ENCODE measurements around the gene OTULIN. TPM values are rescaled to one million over a fixed set of nuclear protein-coding genes. Genes with fewer than 3 reads are reported as not detected.
A peak's percentile ranks its signal among the peaks of the same experiment; 100 is the strongest.

OTULIN gene
- total and polyA plus RNA-seq, 3 experiments from 2014 or later, result 28.1 to 87.6 (median 86.2) TPM

DNA sequence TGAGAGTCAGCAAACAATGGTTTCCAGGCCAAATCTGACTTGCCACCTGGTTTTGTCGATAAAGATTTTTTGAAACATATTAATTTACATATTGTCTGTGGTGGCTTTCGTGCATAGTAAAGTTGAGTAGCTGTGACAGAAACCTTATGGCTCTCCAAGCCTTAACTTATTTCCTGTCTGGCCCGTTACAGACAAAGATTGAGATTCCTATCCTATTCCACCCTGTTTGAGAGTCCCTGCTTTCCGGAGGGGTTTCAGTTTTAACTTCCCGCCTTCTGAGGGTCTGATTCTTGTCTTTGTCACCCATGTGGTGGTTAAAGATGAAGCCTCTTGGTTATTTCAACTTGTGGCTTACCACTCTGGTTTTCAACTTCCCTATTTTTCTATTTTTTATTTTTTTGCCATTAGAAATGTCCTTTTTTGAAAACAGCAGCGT is 11.4 kb downstream of the OTULIN start:
- Mint-ChIP-seq H3K27me3 (no peaks in the 10 kb centered on the region), H3K9me3 (no peaks in the 10 kb centered on the region), H3K27ac (peak overlapping the region; percentile 80 to 93 (median 91)), H3K36me3 (peaks cover 5 to 73% (median 16%) of the 10 kb centered on the region in 3 donors), H3K4me3 (peak overlapping the region; percentile 40 to 86 (median 75)), H3K4me1 (peaks cover 73 to 88% (median 86%) of the 10 kb centered on the region in 3 donors)
- Histone ChIP-seq H3K27ac (ENCODE audit: low read depth, low read length) (peak overlapping the region; percentile 49), H3K4me1 (ENCODE audit: insufficient read depth, low read length) (peaks cover 52% of the 10 kb centered on the region), H3K27me3 (ENCODE audit: insufficient read depth, low read length, poor library complexity, severe bottlenecking) (no peaks in the 10 kb centered on the region), H3K36me3 (ENCODE audit: insufficient read depth, low read length) (peaks cover 5% of the 10 kb centered on the region), H3K9me3 (ENCODE audit: low read length) (no peaks in the 10 kb centered on the region), H3K4me3 (ENCODE audit: low read length) (peak overlapping the region; percentile 26)
- ChIA-PET CTCF (interaction anchor here (1.2 to 3.4 kb wide), 4 partner anchors 8 to 32 kb away, joined by 3 to 12 read pairs (median 3); no protein-coding TSS in a partner anchor), POLR2A (interaction anchor here (1.3 kb wide), 1 partner anchor 9 kb away, joined by 4 read pairs; no protein-coding TSS in a partner anchor)
- DNase-seq, result peak in 1 of 5 donors; percentile 12

DNA sequence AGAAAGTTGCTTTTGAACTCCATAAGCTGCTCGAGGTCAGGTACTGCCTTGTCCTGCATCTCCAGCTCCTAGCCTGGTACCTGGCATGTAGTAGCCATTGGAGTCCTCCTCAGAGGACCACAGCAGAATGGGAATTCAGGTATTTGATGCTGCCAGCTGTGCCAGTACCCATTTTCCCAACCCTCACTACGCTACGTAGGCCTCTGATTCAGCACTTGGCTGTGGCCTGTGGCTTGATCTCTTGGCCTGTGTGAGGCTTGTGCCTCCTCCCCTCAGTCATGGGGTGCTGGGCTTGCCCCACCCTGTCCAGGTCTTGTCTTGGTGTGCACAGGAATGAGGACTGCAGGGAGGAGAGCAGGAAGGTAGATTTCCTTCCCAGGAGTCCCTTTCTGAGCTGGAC is 11.8 kb downstream of the OTULIN start:
- peak overlapping the region; percentile 43 for H3K27ac ChIP-seq (ENCODE audit: low read depth, low read length)
- peaks cover 48% of the 10 kb centered on the region for H3K4me1 ChIP-seq (ENCODE audit: insufficient read depth, low read length)
- Mint-ChIP-seq H3K9me3 (no peaks in the 10 kb centered on the region), H3K4me1 (peaks cover 68 to 83% (median 81%) of the 10 kb centered on the region in 3 donors), H3K4me3 (peak overlapping the region; percentile 40 to 86 (median 75)), H3K36me3 (peaks cover 5 to 75% (median 16%) of the 10 kb centered on the region in 3 donors), H3K27me3 (no peaks in the 10 kb centered on the region), H3K27ac (peak overlapping the region; percentile 80 to 93 (median 91))
- no peaks in the 10 kb centered on the region for H3K9me3 ChIP-seq (ENCODE audit: low read length)
- ChIA-PET POLR2A (interaction anchor here (1.3 kb wide), 1 partner anchor 9 kb away, joined by 4 read pairs; no protein-coding TSS in a partner anchor), CTCF (interaction anchor here (1.2 to 3.4 kb wide), 4 partner anchors 9 to 31 kb away, joined by 3 to 12 read pairs (median 3); no protein-coding TSS in a partner anchor)
- no peaks in the 10 kb centered on the region for H3K27me3 ChIP-seq (ENCODE audit: insufficient read depth, low read length, poor library complexity, severe bottlenecking)
- peak in 1 of 5 donors; percentile 51 for DNase-seq
- peak overlapping the region; percentile 26 for H3K4me3 ChIP-seq (ENCODE audit: low read length)
- peaks cover 8% of the 10 kb centered on the region for H3K36me3 ChIP-seq (ENCODE audit: insufficient read depth, low read length)

DNA sequence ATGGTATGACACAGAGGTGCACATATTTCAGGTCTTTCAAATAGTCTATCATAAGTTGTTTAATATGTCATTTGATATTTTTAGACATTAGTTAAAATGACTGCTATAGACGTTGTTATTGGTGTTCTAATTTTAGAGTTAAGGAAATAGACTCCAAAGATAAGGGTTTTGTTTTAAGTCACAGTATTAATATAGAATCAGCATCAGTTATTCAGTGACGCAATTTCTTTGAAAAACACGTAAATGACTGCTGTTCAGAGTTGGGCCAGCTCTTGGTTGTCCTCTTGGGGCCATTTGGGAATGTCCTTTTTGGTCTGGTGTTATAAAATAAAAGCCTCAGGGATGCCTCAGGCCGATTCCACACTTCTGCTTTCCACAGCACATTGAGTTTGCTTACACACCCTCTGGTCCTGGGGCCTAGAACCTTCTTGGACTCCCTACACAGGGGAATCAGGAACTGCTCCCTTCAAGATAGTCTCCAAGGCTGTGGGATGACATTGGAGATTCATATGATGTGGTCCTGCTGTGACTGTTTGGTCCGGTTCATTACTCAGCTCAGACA is 14.3 kb downstream of the OTULIN start:
- Mint-ChIP-seq H3K9me3 (no peaks in the 10 kb centered on the region), H3K27ac (peak overlapping the region; percentile 34 to 94 (median 68)), H3K36me3 (peaks cover 5 to 88% (median 18%) of the 10 kb centered on the region in 3 donors), H3K4me3 (no peak overlapping the region), H3K27me3 (no peaks in the 10 kb centered on the region), H3K4me1 (peaks cover 44 to 59% (median 56%) of the 10 kb centered on the region in 3 donors)
- H3K27ac ChIP-seq (ENCODE audit: low read depth, low read length), result no peak overlapping the region
- no peak for DNase-seq
- H3K27me3 ChIP-seq (ENCODE audit: insufficient read depth, low read length, poor library complexity, severe bottlenecking), result no peaks in the 10 kb centered on the region
- H3K9me3 ChIP-seq (ENCODE audit: low read length), result no peaks in the 10 kb centered on the region
- no peak overlapping the region for H3K4me3 ChIP-seq (ENCODE audit: low read length)
- ChIA-PET CTCF (interaction anchor here (1.0 to 1.5 kb wide), 3 partner anchors 12 to 324 kb away, joined by 3 to 6 read pairs (median 4); no protein-coding TSS in a partner anchor), POLR2A (interaction anchor here (0.6 to 1.1 kb wide), 2 partner anchors 12 to 262 kb away, joined by 3 read pairs; no protein-coding TSS in a partner anchor)
- peaks cover 28% of the 10 kb centered on the region for H3K4me1 ChIP-seq (ENCODE audit: insufficient read depth, low read length)
- H3K36me3 ChIP-seq (ENCODE audit: insufficient read depth, low read length), result peaks cover 24% of the 10 kb centered on the region

DNA sequence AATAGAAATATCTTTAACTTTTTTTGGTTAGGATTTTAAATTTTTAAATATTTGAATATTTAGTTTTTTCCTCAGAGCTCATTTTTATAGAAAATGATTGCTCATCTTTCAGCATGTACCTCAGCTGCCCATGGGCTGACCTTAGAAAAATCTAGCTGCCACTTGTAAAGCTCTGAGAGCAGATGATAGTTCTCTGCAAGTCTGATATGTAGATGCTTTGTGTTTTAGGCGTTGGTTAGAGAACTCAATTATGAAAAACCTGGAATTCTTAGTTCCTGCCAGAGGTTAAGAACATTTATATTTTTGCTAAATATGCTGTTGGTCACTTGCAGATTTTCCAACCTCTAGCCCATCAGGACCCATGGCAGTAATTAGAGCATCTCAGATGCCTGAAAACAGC is 15.1 kb downstream of the OTULIN start:
- POLR2A ChIA-PET, result interaction anchor here (0.6 to 1.1 kb wide), 2 partner anchors 12 to 263 kb away, joined by 3 read pairs; no protein-coding TSS in a partner anchor
- H3K9me3 Mint-ChIP-seq, result no peaks in the 10 kb centered on the region
- no peaks in the 10 kb centered on the region for H3K27me3 Mint-ChIP-seq
- Histone ChIP-seq H3K27me3 (ENCODE audit: insufficient read depth, low read length, poor library complexity, severe bottlenecking) (no peaks in the 10 kb centered on the region), H3K4me3 (ENCODE audit: low read length) (no peak overlapping the region), H3K4me1 (ENCODE audit: insufficient read depth, low read length) (peaks cover 22% of the 10 kb centered on the region), H3K9me3 (ENCODE audit: low read length) (no peaks in the 10 kb centered on the region), H3K27ac (ENCODE audit: low read depth, low read length) (no peak overlapping the region), H3K36me3 (ENCODE audit: insufficient read depth, low read length) (peaks cover 24% of the 10 kb centered on the region)
- H3K27ac Mint-ChIP-seq, result peak overlapping the region in 2 of 8 donors; percentile 58 to 94
- no peak overlapping the region for H3K4me3 Mint-ChIP-seq
- peaks cover 5 to 89% (median 18%) of the 10 kb centered on the region in 3 donors for H3K36me3 Mint-ChIP-seq
- CTCF ChIA-PET, result interaction anchor here (1.1 kb wide), 1 partner anchor 11 kb away, joined by 3 read pairs; no protein-coding TSS in a partner anchor
- H3K4me1 Mint-ChIP-seq, result peaks cover 39 to 58% (median 48%) of the 10 kb centered on the region in 3 donors
- DNase-seq, result no peak

DNA sequence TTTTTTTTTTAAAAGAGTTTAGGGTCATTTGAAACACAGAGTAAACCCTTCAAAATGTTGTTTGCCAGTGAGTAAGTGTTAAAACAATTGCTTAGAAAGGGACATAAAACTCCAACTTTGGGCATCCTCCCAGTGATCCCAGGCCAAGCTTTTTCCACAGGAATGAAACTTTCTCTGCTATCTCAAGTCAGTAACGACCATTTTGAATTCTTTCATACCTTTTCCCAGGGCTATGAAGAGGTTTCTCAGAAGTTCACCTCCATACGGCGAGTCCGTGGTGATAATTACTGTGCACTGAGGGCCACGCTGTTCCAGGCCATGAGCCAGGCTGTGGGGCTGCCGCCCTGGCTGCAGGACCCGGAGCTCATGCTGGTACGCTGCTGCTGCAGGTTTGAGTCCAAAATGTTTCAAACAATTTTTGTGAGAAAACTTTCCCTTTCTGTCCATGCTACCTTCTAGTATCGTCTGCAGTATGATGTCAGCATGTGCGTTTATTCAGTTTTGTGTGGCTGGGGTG is 16.8 kb downstream of the OTULIN start:
- CTCF ChIA-PET, result interaction anchor here (1.2 to 1.7 kb wide), 3 partner anchors 12 to 322 kb away, joined by 3 to 4 read pairs (median 3); no protein-coding TSS in a partner anchor
- H3K27me3 ChIP-seq (ENCODE audit: insufficient read depth, low read length, poor library complexity, severe bottlenecking), result no peaks in the 10 kb centered on the region

DNA sequence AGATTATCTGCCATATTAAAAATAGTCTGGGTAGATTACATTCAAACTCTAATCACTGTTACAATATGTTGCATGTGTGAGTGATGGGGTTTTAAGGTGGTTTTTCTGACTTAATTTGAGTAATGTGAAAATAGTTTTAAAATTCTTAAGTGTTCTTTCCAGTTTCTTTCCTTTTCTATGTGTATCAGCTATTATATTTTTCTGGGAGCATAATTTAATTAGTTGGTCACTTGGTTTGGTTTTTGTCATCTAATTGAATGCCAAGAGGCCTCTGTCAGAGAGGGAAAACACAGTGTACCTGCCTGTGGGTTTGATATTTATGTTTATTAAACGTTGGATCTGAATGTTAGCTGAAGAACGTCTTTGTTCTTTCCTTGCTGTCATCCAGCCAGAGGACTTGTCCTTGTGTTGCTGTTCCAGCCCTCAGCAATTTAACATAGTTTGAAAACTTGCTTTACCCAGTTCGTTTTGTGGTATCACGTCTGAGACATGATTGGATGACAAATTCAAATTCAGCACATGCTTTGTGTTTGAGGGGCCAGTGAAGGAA is 19.5 kb downstream of the OTULIN start:
- POLR2A ChIA-PET, result interaction anchor here (1.3 kb wide), 2 partner anchors 13 to 16 kb away, joined by 3 to 4 read pairs; no protein-coding TSS in a partner anchor
- H3K27ac Mint-ChIP-seq, result peak overlapping the region in 3 of 8 donors; percentile 34 to 66 (median 57)

More for the DNA sequence above, 16.8 kb downstream of the OTULIN start:
- no peak for DNase-seq
- Histone ChIP-seq H3K27ac (ENCODE audit: low read depth, low read length) (no peak overlapping the region), H3K9me3 (ENCODE audit: low read length) (no peaks in the 10 kb centered on the region), H3K4me1 (ENCODE audit: insufficient read depth, low read length) (peaks cover 13% of the 10 kb centered on the region), H3K4me3 (ENCODE audit: low read length) (no peak overlapping the region), H3K36me3 (ENCODE audit: insufficient read depth, low read length) (peaks cover 31% of the 10 kb centered on the region)
- POLR2A ChIA-PET, result no interaction called here
- Mint-ChIP-seq H3K36me3 (peaks cover 5 to 87% (median 19%) of the 10 kb centered on the region in 3 donors), H3K27me3 (no peaks in the 10 kb centered on the region), H3K27ac (peak overlapping the region in 3 of 8 donors; percentile 45 to 73 (median 55)), H3K9me3 (no peaks in the 10 kb centered on the region), H3K4me3 (no peak overlapping the region), H3K4me1 (peaks cover 33 to 54% (median 46%) of the 10 kb centered on the region in 3 donors)

DNA sequence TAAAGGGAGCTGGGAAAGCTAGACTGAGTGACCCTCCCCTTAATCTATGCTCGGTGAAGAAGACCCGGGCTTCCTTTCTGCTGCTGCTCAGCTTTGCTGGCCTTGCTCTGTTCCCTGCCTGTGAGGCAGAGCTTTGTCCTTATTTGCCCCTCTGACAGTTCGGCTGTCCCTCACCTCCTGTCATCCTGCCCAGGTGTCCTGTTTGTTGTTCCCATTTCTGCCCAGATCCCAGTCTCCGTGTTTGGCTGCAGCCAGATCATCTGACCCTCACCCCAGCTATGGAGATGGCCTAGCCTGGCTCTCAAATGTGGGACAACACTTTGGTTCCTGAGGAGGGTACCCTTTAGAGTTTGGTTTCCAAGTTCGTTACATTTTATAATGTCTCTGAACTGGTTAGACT is 20.2 kb downstream of the OTULIN start:
- H3K27me3 ChIP-seq (ENCODE audit: insufficient read depth, low read length, poor library complexity, severe bottlenecking), result no peaks in the 10 kb centered on the region
- H3K4me3 Mint-ChIP-seq, result no peak overlapping the region
- no peaks in the 10 kb centered on the region for H3K9me3 Mint-ChIP-seq
- H3K27me3 Mint-ChIP-seq, result no peaks in the 10 kb centered on the region
- peak overlapping the region in 6 of 8 donors; percentile 42 to 89 (median 67) for H3K27ac Mint-ChIP-seq
- H3K36me3 ChIP-seq (ENCODE audit: insufficient read depth, low read length), result peaks cover 40% of the 10 kb centered on the region
- no peak overlapping the region for H3K27ac ChIP-seq (ENCODE audit: low read depth, low read length)
- peaks cover 8 to 93% (median 23%) of the 10 kb centered on the region in 3 donors for H3K36me3 Mint-ChIP-seq
- ChIA-PET CTCF (interaction anchor here (0.5 to 4.5 kb wide), 12 partner anchors 9 to 321 kb away, joined by 3 to 35 read pairs (median 9); no protein-coding TSS in a partner anchor), POLR2A (no interaction called here)
- no peak for DNase-seq
- peaks cover 14 to 36% (median 22%) of the 10 kb centered on the region in 3 donors for H3K4me1 Mint-ChIP-seq
- H3K9me3 ChIP-seq (ENCODE audit: low read length), result no peaks in the 10 kb centered on the region
- no peak overlapping the region for H3K4me3 ChIP-seq (ENCODE audit: low read length)
- H3K4me1 ChIP-seq (ENCODE audit: insufficient read depth, low read length), result peaks cover 8% of the 10 kb centered on the region

More for the DNA sequence above, 19.5 kb downstream of the OTULIN start:
- H3K27ac ChIP-seq (ENCODE audit: low read depth, low read length), result no peak overlapping the region
- no peak overlapping the region for H3K4me3 ChIP-seq (ENCODE audit: low read length)
- Mint-ChIP-seq H3K36me3 (peaks cover 3 to 92% (median 18%) of the 10 kb centered on the region in 3 donors), H3K4me1 (peaks cover 16 to 40% (median 26%) of the 10 kb centered on the region in 3 donors), H3K27me3 (no peaks in the 10 kb centered on the region), H3K9me3 (no peaks in the 10 kb centered on the region), H3K4me3 (no peak overlapping the region)
- DNase-seq, result no peak
- H3K4me1 ChIP-seq (ENCODE audit: insufficient read depth, low read length), result peaks cover 8% of the 10 kb centered on the region
- CTCF ChIA-PET, result interaction anchor here (0.6 to 4.5 kb wide), 9 partner anchors 15 to 318 kb away, joined by 3 to 35 read pairs (median 5); no protein-coding TSS in a partner anchor
- no peaks in the 10 kb centered on the region for H3K27me3 ChIP-seq (ENCODE audit: insufficient read depth, low read length, poor library complexity, severe bottlenecking)
- no peaks in the 10 kb centered on the region for H3K9me3 ChIP-seq (ENCODE audit: low read length)
- H3K36me3 ChIP-seq (ENCODE audit: insufficient read depth, low read length), result peaks cover 40% of the 10 kb centered on the region

Data from CD8-positive, alpha-beta memory T cell (primary cell).